ENCODE measurements around the gene AKAP13. TPM values are rescaled to one million over a fixed set of nuclear protein-coding genes. Genes with fewer than 3 reads are reported as not detected.

AKAP13 gene
- total and polyA plus RNA-seq, 2 of the 8 experiments (the other 6 are each of a cell fraction or from before 2014, with no cell fraction given), result 14.0 to 46.2 TPM

- H3K79me2 ChIP-seq (ENCODE audit: control insufficient read depth in 1 of 2, insufficient read depth in 2 of 2, low read length in 2 of 2), result no peaks in the 10 kb centered on the region
- H4K91ac ChIP-seq (replicated peaks; ENCODE audit: insufficient read length, low read length), result no peak overlapping the region
- no peak overlapping the region for H2BK12ac ChIP-seq (ENCODE audit: low read depth, low read length)
- no peaks in the 10 kb centered on the region for H3K27me3 ChIP-seq (replicated peaks in 1 of 4; ENCODE audit: control insufficient read depth in 3 of 4, extremely low read depth in 1 of 4, insufficient read depth in 3 of 4, low read length in 3 of 4)
- H3K4me3 ChIP-seq (ENCODE audit: extremely low read depth in 1 of 4, insufficient read depth in 2 of 4, low read depth in 3 of 4, low read length in 4 of 4), result no peak overlapping the region; a peak in 1 of 8 replicates
- no peak overlapping the region for H4K5ac ChIP-seq (ENCODE audit: insufficient read length, low read depth, low read length)
- peaks cover 0 to 10% (median 4%) of the 10 kb centered on the region in 4 experiments; a peak in 2 of 7 replicates for H3K4me1 ChIP-seq (replicated peaks in 1 of 4; ENCODE audit: control insufficient read depth in 3 of 4, insufficient read depth in 4 of 4, low read length in 3 of 4)
- peak; percentile 16 to 45 (median 23); a peak in 2 of 4 replicates for TF ChIP-seq CTCF (IDR thresholded peaks at IDR 0.05; ENCODE audit: control extremely low read depth in 1 of 3, insufficient read depth in 1 of 3, low read depth in 1 of 3, low read length in 3 of 3)
- no peak for TF ChIP-seq RXRA (IDR thresholded peaks at IDR 0.05; ENCODE audit: insufficient read depth, low read depth, low read length)
- no peak for TF ChIP-seq EP300 (IDR thresholded peaks at IDR 0.05; ENCODE audit: borderline replicate concordance in 1 of 2, low read depth in 2 of 2, low read length in 2 of 2)
- no peak overlapping the region for H3K18ac ChIP-seq (ENCODE audit: extremely low read depth, low read length)
- H2BK15ac ChIP-seq (ENCODE audit: low read length), result no peak overlapping the region
- no peak overlapping the region for H3K9ac ChIP-seq (replicated peaks in 1 of 4; ENCODE audit: extremely low read depth in 1 of 4, low read depth in 3 of 4, low read length in 3 of 4)
- no peak overlapping the region for H2BK120ac ChIP-seq (replicated peaks; ENCODE audit: low read depth, low read length)
- no peaks in the 10 kb centered on the region for H3K36me3 ChIP-seq (ENCODE audit: control insufficient read depth in 2 of 4, insufficient read depth in 4 of 4, low read length in 3 of 4)
- no peak overlapping the region for H3K56ac ChIP-seq (replicated peaks; ENCODE audit: insufficient read length, low read depth, low read length)
- no peak overlapping the region for H3K14ac ChIP-seq (ENCODE audit: insufficient read length)
- no peak overlapping the region for H3K27ac ChIP-seq (ENCODE audit: low read depth, low read length)
- no peaks in the 10 kb centered on the region for H3K79me1 ChIP-seq (ENCODE audit: low read depth, low read length)
- H2AFZ ChIP-seq (ENCODE audit: low read length), result no peak overlapping the region
- H4K8ac ChIP-seq (ENCODE audit: extremely low read depth, insufficient read depth, low read length), result no peak overlapping the region
- H2BK5ac ChIP-seq (ENCODE audit: low read depth, low read length), result no peak overlapping the region
- no peak for FAIRE-seq
- H3K23me2 ChIP-seq (ENCODE audit: low read depth, low read length), result no peaks in the 10 kb centered on the region
- CTCF ChIA-PET (ENCODE audit: partially characterized antibody), result interaction anchor here (0.6 to 2.7 kb wide), 8 partner anchors 14 to 456 kb away, joined by 3 to 9 read pairs (median 4); no protein-coding TSS in a partner anchor
- POLR2A ChIA-PET (ENCODE audit: partially characterized antibody), result no interaction called here
- no peaks in the 10 kb centered on the region for H3K9me3 ChIP-seq (ENCODE audit: insufficient read depth in 2 of 2, low read depth in 1 of 2, low read length in 1 of 2)
- no peak for DNase-seq (ENCODE audit: low read depth in 1 of 2, low spot score in 2 of 2)
- H3K23ac ChIP-seq (ENCODE audit: insufficient read length), result no peak overlapping the region
- H2AK5ac ChIP-seq (ENCODE audit: low read depth, low read length), result no peak overlapping the region
- H3K4ac ChIP-seq (replicated peaks; ENCODE audit: insufficient read length, low read depth, low read length), result no peak overlapping the region
- peaks cover 0 to 1% of the 10 kb centered on the region in 2 experiments for H4K20me1 ChIP-seq (replicated peaks in 1 of 2; ENCODE audit: control insufficient read depth in 1 of 2, insufficient read depth in 2 of 2, low read length in 2 of 2)
- 74% methylated on average over 7 of the region's 7 CpGs; no CpG with 5 or more reads in 1 of the 2 experiments for WGBS, 2 experiments (ENCODE audit: extremely low coverage in 1 of 2, insufficient coverage in 1 of 2, insufficient read length in 1 of 2, insufficient replicate concordance in 2 of 2, low coverage in 1 of 2, low lambda C conversion rate in 2 of 2, missing lambda C conversion rate in 1 of 2)
- H3K4me2 ChIP-seq (ENCODE audit: insufficient read depth in 1 of 2, low read depth in 2 of 2, low read length in 2 of 2), result no peak overlapping the region; a peak in 1 of 4 replicates
- H2BK20ac ChIP-seq (ENCODE audit: low read length), result no peak overlapping the region
Measured at GRCh38 chr15:85559530-85559929, 179.1 kb downstream of the AKAP13 start.

Measured in H1 (cell line).